SK-N-SH (cell line): ENCODE results near the gene AGK. TPM values are rescaled to one million over a fixed set of nuclear protein-coding genes. Genes with fewer than 3 reads are reported as not detected.

Source experiments
- CTCF ChIA-PET: fragments of 300-600, 350-600 bp; formaldehyde crosslinking; extraction: SDS; loops from one replicate; lab custom pipeline; 2021; lab: Yijun Ruan, JAX
- POLR2A ChIA-PET: fragments of 350-600 bp; sonication (Branson Sonifier 250); formaldehyde crosslinking; extraction: SDS; loops from one replicate; lab custom pipeline; 2020; ENCODE audit warnings: antibody characterized with exemption, inconsistent platforms; lab: Yijun Ruan, JAX
- DNase-seq: peaks from one replicate; pipeline ENCODE4 v3.0.0; 2012
- H2AFZ ChIP-seq: fragments of 200-600 bp; sonication (generic); 2 replicates; pipeline ENCODE4 v1.8.1; 2016; ENCODE audit warnings: antibody characterized with exemption, mild to moderate bottlenecking, low read depth
- H3F3A ChIP-seq: fragments of 200-600 bp; sonication (generic); replicated peaks from 2 replicates; pipeline ENCODE3; 2016; ENCODE audit warnings: antibody characterized with exemption, mild to moderate bottlenecking; ENCODE audit not compliant: insufficient read depth
- H3K27ac ChIP-seq, 2 experiments: fragments of 200-500 bp in 1 of 2; fragments of 200-600 bp in 1 of 2; sonication (Bioruptor generic) in 1 of 2; sonication (generic), shearing (Covaris generic) in 1 of 2; 2 replicates each; pipeline versions ENCODE4 v1.5.1 to v1.6.1; 2014 to 2016; ENCODE audit warnings: low read depth in 2 of 2, inconsistent platforms in 1 of 2, low read length in 1 of 2, mild to moderate bottlenecking in 1 of 2, mixed read lengths in 1 of 2
- H3K27me3 ChIP-seq: fragments of 200-600 bp; sonication (generic), shearing (Covaris generic); 2 replicates; pipeline ENCODE4 v1.6.1; 2016; ENCODE audit warnings: mixed run types; ENCODE audit not compliant: insufficient read depth
- H3K36me3 ChIP-seq, 2 experiments: fragments of 200-500 bp in 1 of 2; fragments of 200-600 bp in 1 of 2; sonication (Bioruptor generic) in 1 of 2; sonication (generic) in 1 of 2; replicated peaks in 1 of 2; 2 replicates each; pipeline versions ENCODE3 to v1.5.1; 2014 to 2016; ENCODE audit warnings: low read length in 1 of 2, mild to moderate bottlenecking in 1 of 2; ENCODE audit not compliant: insufficient read depth in 2 of 2, control insufficient read depth in 1 of 2
- H3K4me1 ChIP-seq, 2 experiments: fragments of 200-500 bp in 1 of 2; fragments of 200-600 bp in 1 of 2; sonication (Bioruptor generic) in 1 of 2; sonication (generic), shearing (Covaris generic) in 1 of 2; 2 replicates each; pipeline versions ENCODE4 v1.5.1 to v1.6.1; 2014 to 2016; ENCODE audit warnings: low read depth in 1 of 2, low read length in 1 of 2, mixed run types in 1 of 2; ENCODE audit not compliant: insufficient read depth in 2 of 2, control insufficient read depth in 1 of 2
- H3K4me2 ChIP-seq: fragments of 200-600 bp; sonication (generic), shearing (Covaris generic); 2 replicates; pipeline ENCODE4 v1.6.1; 2017; ENCODE audit warnings: mixed run types
- H3K4me3 ChIP-seq, 2 experiments: fragments of 200-500 bp in 1 of 2; fragments of 200-600 bp in 1 of 2; sonication (Bioruptor generic) in 1 of 2; sonication (generic), shearing (Covaris generic) in 1 of 2; 2 replicates each; pipeline versions ENCODE4 v1.5.1 to v1.8.1; 2014 to 2016; ENCODE audit warnings: low read depth in 2 of 2, inconsistent platforms in 1 of 2, low read length in 1 of 2, mild to moderate bottlenecking in 1 of 2, mixed read lengths in 1 of 2, moderate library complexity in 1 of 2
- H3K79me2 ChIP-seq: fragments of 200-600 bp; sonication (generic); 2 replicates; pipeline ENCODE4 v1.8.1; 2017; ENCODE audit warnings: mild to moderate bottlenecking; ENCODE audit not compliant: insufficient read depth
- H3K9ac ChIP-seq: fragments of 200-600 bp; sonication (generic); 2 replicates; pipeline ENCODE4 v1.6.1; 2017; ENCODE audit warnings: mixed run types
- H3K9me2 ChIP-seq: fragments of 200-600 bp; sonication (generic); 2 replicates; pipeline ENCODE4 v1.6.1; 2017; ENCODE audit warnings: mixed run types
- H3K9me3 ChIP-seq: fragments of 200-600 bp; sonication (generic); 2 replicates; pipeline ENCODE4 v1.6.1; 2017; ENCODE audit warnings: mixed run types, mild to moderate bottlenecking, moderate library complexity
- H4K20me1 ChIP-seq: fragments of 200-600 bp; sonication (generic); 2 replicates; pipeline ENCODE4 v1.6.1; 2017; ENCODE audit warnings: mild to moderate bottlenecking, mixed run types; ENCODE audit not compliant: insufficient read depth
- FOSL2 ChIP-seq: IDR thresholded peaks from 2 replicates; pipeline ENCODE4 v1.4.0; 2012; ENCODE audit warnings: low read depth, mild to moderate bottlenecking, moderate library complexity, borderline replicate concordance
- FOXJ3 ChIP-seq: sonication (generic); formaldehyde crosslinking; IDR thresholded peaks from 2 replicates; pipeline ENCODE4 v1.5.1; 2020; ENCODE audit warnings: mild to moderate bottlenecking, missing genetic modification reagents
- GATA2 ChIP-seq: sonication (generic); formaldehyde crosslinking; IDR thresholded peaks from 2 replicates; pipeline ENCODE4 v1.5.0; 2020; ENCODE audit warnings: mild to moderate bottlenecking, missing genetic modification reagents
- IRF3 ChIP-seq: fragments of 150-350 bp; IDR thresholded peaks from 2 replicates; pipeline ENCODE4 v1.6.1; 2016; ENCODE audit warnings: mild to moderate bottlenecking, low read depth, low read length
- MEF2A ChIP-seq: IDR thresholded peaks from 2 replicates; pipeline ENCODE4 v1.4.0; 2012; ENCODE audit warnings: low read depth, borderline replicate concordance
- MXI1 ChIP-seq: IDR thresholded peaks from 2 replicates; pipeline ENCODE4 v1.6.1; 2012; ENCODE audit warnings: mild to moderate bottlenecking, low read depth, low read length, improper control_type of control experiment
- PBX3 ChIP-seq: IDR thresholded peaks from 2 replicates; pipeline ENCODE4; 2012
- REST ChIP-seq: IDR thresholded peaks from 2 replicates; pipeline ENCODE4 v1.6.1; 2012; ENCODE audit warnings: mild to moderate bottlenecking, low read depth, low read length, moderate library complexity
- RFX5 ChIP-seq: IDR thresholded peaks from 2 replicates; pipeline ENCODE4 v1.6.1; 2012; ENCODE audit warnings: mild to moderate bottlenecking, improper control_type of control experiment, low read length
- SIN3A ChIP-seq: IDR thresholded peaks from 2 replicates; pipeline ENCODE4 v1.6.1; 2012; ENCODE audit warnings: low read depth, mild to moderate bottlenecking, low read length, moderate library complexity, borderline replicate concordance
- SMC3 ChIP-seq: IDR thresholded peaks from 2 replicates; pipeline ENCODE4 v1.6.1; 2012; ENCODE audit warnings: low read depth, low read length, improper control_type of control experiment
- TAF1 ChIP-seq: IDR thresholded peaks from 2 replicates; pipeline ENCODE4 v1.6.1; 2012; ENCODE audit warnings: low read depth, mild to moderate bottlenecking, low read length, moderate library complexity, borderline replicate concordance
- USF2 ChIP-seq: fragments of 150-350 bp; IDR thresholded peaks from 2 replicates; pipeline ENCODE4 v1.6.1; 2017; ENCODE audit warnings: antibody characterized with exemption, low read length, low read depth, borderline replicate concordance
- WGBS: methylation state at CpG from one replicate; pipeline ENCODE4 v1.1.6; 2017; ENCODE audit warnings: low lambda C conversion rate; 5-methylcytosine and 5-hydroxymethylcytosine counted together
- polyA plus RNA-seq, 3 experiments: library from polyadenylated mRNA; depleted of rRNA; stranded (reverse); fragments of >200 nt; gene quantifications; 2 replicates each; pipeline ENCODE4 v1.2.3, GENCODE V29; 2012

AGK gene
- polyA plus RNA-seq, 1 of the 3 experiments (the other 2 are of a cell fraction), result 45.7 TPM

- Histone ChIP-seq H3K27me3 (no peaks in the 10 kb centered on the region), H4K20me1 (no peaks in the 10 kb centered on the region), H3K9me3 (no peaks in the 10 kb centered on the region), H3K79me2 (no peaks in the 10 kb centered on the region), H3F3A (no peaks in the 10 kb centered on the region), H3K9me2 (no peaks in the 10 kb centered on the region), H3K36me3 (peaks cover 45 to 88% of the 10 kb centered on the region in 2 experiments), H3K4me1 (no peaks in the 10 kb centered on the region; a peak in 1 of 4 replicates), H3K9ac (no peak overlapping the region), H3K4me3 (no peak overlapping the region), H3K27ac (no peak overlapping the region), H2AFZ (no peak overlapping the region), H3K4me2 (no peak overlapping the region)
- 75% methylated on average over 2 of the region's 2 CpGs for WGBS
- no peak for DNase-seq
- TF ChIP-seq SMC3 (no peak), SIN3A (no peak), MXI1 (no peak), PBX3 (no peak), USF2 (no peak), REST (no peak), FOSL2 (no peak), IRF3 (no peak), GATA2 (CRISPR knock-in tag) (no peak), FOXJ3 (CRISPR knock-in tag) (no peak), RFX5 (no peak), TAF1 (no peak), MEF2A (no peak)
- ChIA-PET CTCF (no interaction called here), POLR2A (no interaction called here)
Measured at GRCh38 chr7:141640239-141640840, 89.1 kb downstream of the AGK start.
